NCI-H128 (cell line): Measurements from ENCODE around the gene UQCRQ.
"Not testable (repeated sequence)": the region's sequence is repeated elsewhere in the genome, so short reads cannot be mapped to it uniquely, and the experiment has no call there.

Experiments used
- DNase-seq: peaks from one replicate; lab custom pipeline; 2025; ENCODE audit not compliant: unreplicated experiment; lab: John Stamatoyannopoulos, UW

The UQCRQ gene

GRCh38 chr5:132832612-132833011, 33.8 kb upstream of the UQCRQ start:
- no peak for DNase-seq

DNA sequence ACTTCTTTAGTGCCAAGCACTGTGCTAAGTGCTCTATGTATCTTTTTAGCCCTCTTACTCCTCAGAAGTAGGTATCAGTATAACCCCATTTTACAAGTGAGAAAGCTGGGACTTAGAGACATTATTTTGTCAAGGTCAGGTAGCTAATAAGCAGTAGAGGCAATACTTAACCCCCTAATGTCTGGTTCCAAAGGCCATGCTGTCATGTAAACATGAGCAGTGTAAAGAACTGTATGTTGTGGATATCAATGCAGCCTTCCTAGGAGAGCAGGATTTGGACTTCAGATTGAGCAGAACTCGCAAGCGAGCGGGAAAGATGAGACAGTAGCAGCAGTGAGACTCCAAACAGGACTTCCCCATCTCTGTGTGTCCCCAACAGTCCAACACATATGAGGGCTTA, 32.4 kb upstream of the UQCRQ start:
- DNase-seq, result no peak

DNA sequence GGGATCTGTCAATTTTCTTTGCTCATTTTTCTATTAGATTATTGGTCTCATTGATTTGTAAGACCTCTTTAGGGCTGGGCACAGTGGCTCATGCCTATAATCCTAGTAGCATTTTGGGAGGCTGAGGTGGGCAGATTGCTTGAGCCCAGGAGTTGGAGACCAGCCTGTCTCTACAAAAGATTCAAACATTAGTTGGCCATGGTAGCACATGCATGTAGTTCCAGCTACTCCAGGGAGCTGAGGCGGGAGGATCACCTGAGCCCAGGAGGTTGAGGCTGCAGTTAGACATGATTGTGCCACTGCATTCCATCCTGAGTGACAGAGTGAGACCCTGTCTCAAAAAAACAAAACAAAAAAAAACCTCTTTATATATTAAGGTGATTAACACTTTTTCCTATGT, 29.6 kb upstream of the UQCRQ start:
- DNase-seq, result no peak

DNA sequence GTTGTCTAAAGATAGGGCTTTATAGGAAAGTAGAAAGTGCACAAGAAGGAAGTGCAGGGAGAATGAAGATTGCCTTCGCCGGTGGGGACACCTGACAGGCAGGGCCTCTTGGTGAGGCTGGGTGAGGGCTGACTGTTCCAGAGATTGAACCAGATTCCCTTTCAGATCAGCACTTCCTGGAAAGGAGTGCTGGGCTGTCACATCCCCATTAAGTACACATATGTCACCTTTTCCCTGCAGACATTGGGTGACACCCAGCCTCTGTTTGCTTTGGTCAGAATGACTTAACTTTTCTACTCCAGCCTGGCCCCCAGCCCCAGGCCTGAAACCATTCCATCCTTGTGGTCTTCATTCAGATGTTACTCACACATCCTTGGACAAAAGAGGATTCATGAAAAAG, 28.6 kb upstream of the UQCRQ start:
- DNase-seq, result no peak

DNA sequence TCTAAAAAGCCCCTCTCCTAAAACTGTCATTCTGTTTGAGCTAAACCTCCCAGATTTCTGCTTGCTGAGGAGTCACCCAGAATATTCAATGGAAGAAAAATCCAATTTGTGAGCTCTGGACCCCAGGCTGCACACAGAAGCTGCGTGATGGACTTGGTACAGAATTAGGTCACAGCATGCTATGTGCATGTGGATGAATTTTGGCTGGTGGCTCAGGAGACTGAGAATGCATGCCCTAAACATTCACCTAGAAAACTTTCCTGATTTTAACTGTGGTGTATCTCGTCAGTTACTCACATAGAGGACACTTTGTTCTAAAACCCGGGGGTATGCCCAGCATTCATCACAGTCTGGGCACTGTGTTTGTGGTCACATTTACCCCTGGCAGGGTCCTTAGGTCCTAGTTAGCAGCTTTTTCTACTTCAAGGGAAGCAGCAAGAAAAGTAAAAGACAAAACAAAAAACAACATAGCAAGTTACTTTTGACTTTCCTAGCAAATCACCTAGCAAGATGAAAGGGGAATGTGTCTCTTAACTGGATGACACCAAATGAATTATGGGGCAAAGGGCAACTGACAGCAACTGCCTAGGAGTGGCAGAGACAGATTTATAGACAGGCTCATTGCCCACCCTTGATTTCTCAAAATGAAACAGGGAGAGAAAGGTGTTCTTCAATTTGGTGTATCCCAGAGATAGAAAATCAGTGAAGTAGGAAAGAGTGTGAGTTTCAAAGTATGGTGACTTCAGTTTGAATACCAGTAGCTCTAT, 27.7 kb upstream of the UQCRQ start:
- DNase-seq, result no peak

GRCh38 chr5:132839426-132840301, 26.8 kb upstream of the UQCRQ start:
- DNase-seq, result no peak

GRCh38 chr5:132840313-132840712, 26.1 kb upstream of the UQCRQ start:
- no peak for DNase-seq

- DNase-seq, result no peak
Measured at GRCh38 chr5:132840896-132841295, 25.5 kb upstream of the UQCRQ start.

DNA sequence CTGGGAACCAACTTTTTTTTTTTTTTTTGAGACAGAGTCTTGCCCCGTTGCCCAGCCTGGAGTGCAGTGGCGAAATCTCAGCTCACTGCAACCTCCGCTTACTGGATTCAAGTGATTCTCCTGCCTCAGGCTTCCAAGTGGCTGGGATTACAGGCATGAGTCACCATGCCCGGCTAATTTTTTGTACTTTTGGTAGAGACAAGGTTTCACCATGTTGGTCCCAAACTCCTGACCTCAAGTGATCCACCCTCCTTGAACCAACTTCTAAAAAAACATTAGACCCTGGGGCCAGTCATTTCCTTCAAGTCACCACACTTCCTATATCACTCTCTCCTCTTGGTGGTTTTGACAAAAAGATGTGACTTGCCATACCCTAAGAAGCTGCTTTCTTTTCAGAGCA, 25.1 kb upstream of the UQCRQ start:
- no peak for DNase-seq

GRCh38 chr5:132848270-132848669, 18.2 kb upstream of the UQCRQ start:
- no peak for DNase-seq

GRCh38 chr5:132849347-132849746, 17.1 kb upstream of the UQCRQ start:
- no peak for DNase-seq

DNA sequence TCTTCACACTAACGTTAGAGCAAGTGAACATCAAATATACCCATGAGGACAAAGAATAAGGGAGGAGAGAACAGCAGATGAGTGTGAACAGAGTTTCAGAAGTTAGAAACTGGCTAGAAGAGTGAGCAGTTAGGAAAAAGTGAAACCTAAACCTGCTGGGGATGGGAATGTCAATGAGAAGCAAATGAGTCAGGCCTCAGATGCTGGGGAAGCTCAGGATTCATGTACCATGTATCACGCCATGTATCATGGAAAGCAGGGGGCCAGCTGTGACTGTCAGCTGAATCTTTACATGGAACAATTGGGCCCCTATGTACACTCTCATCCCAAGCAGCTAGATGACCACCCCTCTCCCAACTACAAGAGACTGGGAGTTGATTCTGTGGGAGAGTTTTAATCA, 16.4 kb upstream of the UQCRQ start:
- DNase-seq, result no peak

GRCh38 chr5:132853323-132853722, 13.1 kb upstream of the UQCRQ start:
- DNase-seq, result no peak

- no peak for DNase-seq
Measured at GRCh38 chr5:132853790-132854189, 12.7 kb upstream of the UQCRQ start.

GRCh38 chr5:132854301-132854700, 12.1 kb upstream of the UQCRQ start:
- no peak for DNase-seq

- not testable (repeated sequence) for DNase-seq
Measured at GRCh38 chr5:132854992-132855391, 11.4 kb upstream of the UQCRQ start.

DNA sequence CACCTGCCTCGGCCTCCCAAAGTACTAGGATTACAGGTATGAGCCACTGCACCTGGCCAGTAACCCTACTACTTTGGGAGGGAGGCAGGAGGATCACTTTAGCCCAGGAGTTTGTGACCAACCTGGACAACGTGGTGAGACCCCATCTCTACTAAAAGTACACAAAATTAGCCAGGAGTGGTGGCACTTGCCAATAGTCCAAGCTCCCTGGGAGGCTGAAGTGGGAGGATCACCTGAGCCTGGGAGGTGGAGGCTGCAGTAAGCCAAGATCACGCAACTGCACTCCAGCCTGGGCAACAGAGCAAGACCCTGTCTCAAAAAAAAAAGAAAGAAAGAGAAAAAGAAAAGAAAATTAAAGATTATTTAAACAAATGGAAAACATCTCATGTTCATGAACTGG, 10.4 kb upstream of the UQCRQ start:
- no peak for DNase-seq

- no peak for DNase-seq
Measured at GRCh38 chr5:132859889-132860437, 6.5 kb upstream of the UQCRQ start.

DNA sequence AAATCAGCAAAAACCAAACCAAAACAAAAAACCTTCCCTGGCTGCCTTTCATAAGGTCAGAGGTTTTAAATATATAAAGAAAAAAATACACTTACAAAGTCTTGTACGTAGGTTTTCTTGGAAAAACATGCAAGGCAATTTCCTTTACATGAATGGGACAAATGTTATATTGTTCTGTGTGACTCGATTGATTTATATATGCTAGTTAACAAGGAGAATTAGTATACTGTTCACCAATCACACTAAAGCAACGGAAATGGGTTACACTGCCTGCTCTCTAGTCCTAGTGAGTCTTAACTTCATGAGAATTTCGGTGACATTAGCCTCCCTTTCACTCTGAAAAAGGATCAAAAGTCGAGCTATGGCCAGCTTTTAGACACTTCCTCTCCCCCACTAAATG, 5.7 kb upstream of the UQCRQ start:
- DNase-seq, result no peak

GRCh38 chr5:132865668-132866341, 637 bp upstream of the UQCRQ start:
- no peak for DNase-seq

GRCh38 chr5:132867046-132867451, 607 bp downstream of the UQCRQ start:
- DNase-seq, result no peak
